ENCODE measurements around the gene CPA3.

- TF ChIP-seq CTCF (IDR thresholded peaks at IDR 0.05) (no peak), POLR2A (IDR thresholded peaks at IDR 0.05) (no peak)
Measured at GRCh38 chr3:148930752-148931151, 65.7 kb downstream of the CPA3 start.
